ENCODE results near the gene CCDC197.

CCDC197 gene

GRCh38 chr14:94043111-94043755 is 46.1 kb downstream of the CCDC197 start:
- no peak for DNase-seq (ENCODE audit: low spot score)

GRCh38 chr14:94043756-94044475 is 46.8 kb downstream of the CCDC197 start:
- DNase-seq (ENCODE audit: low spot score) = no peak

GRCh38 chr14:94044476-94045091 is 47.5 kb downstream of the CCDC197 start:
- no peak for DNase-seq (ENCODE audit: low spot score)

- DNase-seq (ENCODE audit: low spot score) = no peak
These were observed 48.0 kb downstream of the CCDC197 start for GRCh38 chr14:94045101-94045500.

- no peak for DNase-seq (ENCODE audit: low spot score)
These were observed 48.7 kb downstream of the CCDC197 start for GRCh38 chr14:94045563-94046345.

GRCh38 chr14:94046696-94047250 is 49.7 kb downstream of the CCDC197 start:
- no peak for DNase-seq (ENCODE audit: low spot score)

GRCh38 chr14:94047581-94047980 is 50.5 kb downstream of the CCDC197 start:
- no peak for DNase-seq (ENCODE audit: low spot score)

GRCh38 chr14:94048691-94049624 is 51.9 kb downstream of the CCDC197 start:
- DNase-seq (ENCODE audit: low spot score) = no peak

GRCh38 chr14:94049625-94050023 is 52.5 kb downstream of the CCDC197 start:
- DNase-seq (ENCODE audit: low spot score) = no peak

- DNase-seq (ENCODE audit: low spot score) = no peak
These were observed 53.3 kb downstream of the CCDC197 start for GRCh38 chr14:94050231-94050880.

- peak; percentile 31 for DNase-seq (ENCODE audit: low spot score)
These were observed 54.0 kb downstream of the CCDC197 start for GRCh38 chr14:94051115-94051514.

GRCh38 chr14:94051779-94052178 is 54.7 kb downstream of the CCDC197 start:
- DNase-seq (ENCODE audit: low spot score) = no peak

GRCh38 chr14:94052199-94052598 is 55.1 kb downstream of the CCDC197 start:
- no peak for DNase-seq (ENCODE audit: low spot score)

- DNase-seq (ENCODE audit: low spot score) = no peak
These were observed 55.6 kb downstream of the CCDC197 start for GRCh38 chr14:94052662-94053061.

- DNase-seq (ENCODE audit: low spot score) = no peak
These were observed 57.3 kb downstream of the CCDC197 start for GRCh38 chr14:94054401-94054800.

GRCh38 chr14:94054936-94055335 is 57.8 kb downstream of the CCDC197 start:
- DNase-seq (ENCODE audit: low spot score) = no peak

- DNase-seq (ENCODE audit: low spot score) = no peak
These were observed 59.6 kb downstream of the CCDC197 start for GRCh38 chr14:94056579-94057308.

GRCh38 chr14:94058128-94058673 is 61.1 kb downstream of the CCDC197 start:
- no peak for DNase-seq (ENCODE audit: low spot score)

All from RKO (cell line).